HG03439 (cell line): ENCODE results near the gene RPL36AL.
"Not testable (repeated sequence)": the region's sequence is repeated elsewhere in the genome, so short reads cannot be mapped to it uniquely, and the experiment has no call there.

Source experiments
- ATAC-seq: cut with Tn5 transposase; IDR thresholded peaks from one replicate; pipeline ENCODE4 v1.9.1; 2021; ENCODE audit warnings: mild to moderate bottlenecking, moderate library complexity; ENCODE audit not compliant: unreplicated experiment

RPL36AL gene

DNA sequence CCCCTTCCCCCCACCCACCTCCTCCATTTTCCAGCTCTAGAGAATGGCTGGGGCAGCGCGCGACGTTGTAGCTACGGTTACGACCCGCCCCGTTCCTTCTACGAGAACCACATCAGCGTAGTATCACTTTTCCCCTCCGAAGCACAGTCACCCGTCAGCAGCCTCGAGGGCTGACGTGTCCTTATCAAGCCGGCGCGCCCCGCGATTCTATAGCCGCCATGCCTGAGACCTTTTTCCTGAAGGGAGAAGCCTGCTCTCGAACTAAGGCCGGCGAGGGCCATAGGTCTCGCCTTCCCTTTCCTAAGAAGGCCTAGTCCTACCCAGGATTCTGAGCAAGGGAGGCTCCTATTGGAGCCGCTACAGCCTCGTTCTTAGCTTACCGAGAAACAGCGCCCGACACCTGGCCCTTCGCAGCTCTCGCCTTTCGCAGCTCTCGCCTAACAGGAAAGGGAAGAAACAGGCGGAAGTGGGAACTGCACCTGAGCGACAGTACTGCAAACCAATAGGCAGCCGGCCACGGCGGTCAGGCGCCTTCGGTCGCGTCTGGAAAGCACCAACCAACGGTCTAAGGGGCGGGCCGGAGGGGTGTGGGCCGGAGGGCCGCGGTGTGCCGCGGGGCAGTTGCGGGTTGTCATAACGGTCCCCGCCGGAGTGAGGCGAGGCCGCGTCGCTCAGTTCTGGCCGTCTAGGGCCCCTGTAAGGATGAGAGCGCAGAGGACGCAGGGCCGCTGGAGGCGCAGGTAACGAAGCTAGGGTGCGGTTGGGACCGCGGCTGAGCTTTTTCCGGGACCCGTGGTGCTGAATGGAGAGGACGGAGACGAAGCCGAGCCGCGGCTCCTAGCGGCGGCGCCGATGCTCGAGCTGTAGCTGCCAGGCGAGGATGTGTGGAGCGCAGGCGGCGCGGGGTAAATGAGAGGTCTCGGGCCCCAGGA, at the start of gene RPL36AL, which contains the start of gene MGAT2:
TSS of gene RPL36AL (minus strand) at position 445 of the 932 bp plus-strand sequence. CDS start 1,522 bp downstream, outside the sequence.
TSS of gene MGAT2 (plus strand) at position 618 of the 932 bp plus-strand sequence. CDS start 470 bp downstream, outside the sequence.
- ATAC-seq: peak; percentile 89

DNA sequence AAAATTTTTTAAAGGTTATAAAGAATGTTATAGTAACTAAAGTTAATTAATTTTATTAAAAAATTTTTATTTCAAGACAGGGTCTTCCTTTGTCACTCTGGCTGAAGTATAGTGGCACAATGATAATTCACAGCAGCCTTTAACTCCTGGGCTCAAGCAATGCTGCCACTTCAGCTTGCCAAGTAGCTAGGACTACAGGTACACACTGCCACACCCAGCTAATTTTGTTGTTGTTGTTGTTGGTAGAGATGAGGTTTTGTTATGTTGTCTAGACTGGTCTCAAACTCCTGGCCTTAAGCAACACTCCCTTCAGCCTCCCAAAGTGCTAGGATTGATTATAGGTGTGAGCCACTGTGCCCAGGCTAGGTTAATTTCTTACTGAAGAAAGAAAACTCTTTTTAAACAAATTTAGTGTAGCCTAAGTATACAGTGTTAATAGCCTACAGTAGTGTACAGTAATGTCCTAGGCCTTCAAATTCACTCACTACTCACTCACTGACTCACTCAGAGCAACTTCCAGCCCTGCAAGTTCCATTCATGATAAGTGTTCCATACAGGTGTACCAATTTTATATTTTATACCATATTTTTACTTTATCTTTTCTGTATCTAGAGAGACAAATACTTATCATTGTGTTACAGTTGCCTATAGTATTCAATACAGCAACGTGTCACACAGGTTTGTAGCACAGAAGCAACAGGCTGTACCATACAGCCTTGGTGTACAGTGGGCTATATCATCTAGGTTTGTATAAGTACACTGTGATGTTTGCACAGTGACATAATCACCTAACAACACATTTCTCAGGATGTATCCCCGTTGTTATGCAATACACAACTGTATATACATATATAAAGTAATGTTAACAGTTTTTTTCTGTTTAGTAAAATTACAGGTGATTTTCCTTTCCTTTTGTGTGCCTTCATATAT, 39.4 kb upstream of the RPL36AL start:
- ATAC-seq: no peak

- ATAC-seq: not testable (repeated sequence)
Observed at GRCh38 chr14:49657500-49657899, 37.1 kb upstream of the RPL36AL start.

DNA sequence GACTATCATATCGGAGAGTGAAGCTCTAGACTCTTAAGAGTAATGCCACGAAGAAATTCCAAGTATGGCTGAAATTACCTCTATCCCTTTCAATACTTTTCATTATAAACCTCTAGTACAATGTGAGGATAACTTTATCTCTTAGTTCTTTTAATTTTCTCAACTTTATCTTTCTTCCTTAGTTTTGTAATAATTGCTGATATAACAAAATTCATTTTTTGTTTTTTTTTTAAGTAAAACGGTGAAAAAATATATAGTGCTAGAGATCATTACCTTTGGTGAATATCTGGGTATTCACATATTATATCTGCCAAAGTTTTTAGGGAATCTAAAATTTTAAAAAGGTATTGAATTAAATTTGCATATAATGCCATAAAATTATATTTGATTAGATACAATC, 34.1 kb upstream of the RPL36AL start:
- no peak for ATAC-seq

GRCh38 chr14:49653508-49653907, 33.1 kb upstream of the RPL36AL start:
- ATAC-seq: no peak

- no peak for ATAC-seq
Observed at GRCh38 chr14:49642163-49642562, 21.7 kb upstream of the RPL36AL start.

- ATAC-seq: no peak
Observed at GRCh38 chr14:49641697-49642129, 21.3 kb upstream of the RPL36AL start.

GRCh38 chr14:49640540-49641417, 20.4 kb upstream of the RPL36AL start:
- ATAC-seq: no peak

- no peak for ATAC-seq
Observed at GRCh38 chr14:49637534-49638078, 17.2 kb upstream of the RPL36AL start.

- ATAC-seq: no peak
Observed at GRCh38 chr14:49636866-49637265, 16.4 kb upstream of the RPL36AL start.

- peak; percentile 25 for ATAC-seq
Observed at GRCh38 chr14:49634547-49635334, 14.3 kb upstream of the RPL36AL start, which contains the start of gene DNAAF2. Gene DNAAF2 (minus strand): TSS chr14:49635244. CDS start chr14:49635149, 95 bp downstream.

- ATAC-seq: peak; percentile 76
Observed at GRCh38 chr14:49633640-49634546, 13.5 kb upstream of the RPL36AL start.

DNA sequence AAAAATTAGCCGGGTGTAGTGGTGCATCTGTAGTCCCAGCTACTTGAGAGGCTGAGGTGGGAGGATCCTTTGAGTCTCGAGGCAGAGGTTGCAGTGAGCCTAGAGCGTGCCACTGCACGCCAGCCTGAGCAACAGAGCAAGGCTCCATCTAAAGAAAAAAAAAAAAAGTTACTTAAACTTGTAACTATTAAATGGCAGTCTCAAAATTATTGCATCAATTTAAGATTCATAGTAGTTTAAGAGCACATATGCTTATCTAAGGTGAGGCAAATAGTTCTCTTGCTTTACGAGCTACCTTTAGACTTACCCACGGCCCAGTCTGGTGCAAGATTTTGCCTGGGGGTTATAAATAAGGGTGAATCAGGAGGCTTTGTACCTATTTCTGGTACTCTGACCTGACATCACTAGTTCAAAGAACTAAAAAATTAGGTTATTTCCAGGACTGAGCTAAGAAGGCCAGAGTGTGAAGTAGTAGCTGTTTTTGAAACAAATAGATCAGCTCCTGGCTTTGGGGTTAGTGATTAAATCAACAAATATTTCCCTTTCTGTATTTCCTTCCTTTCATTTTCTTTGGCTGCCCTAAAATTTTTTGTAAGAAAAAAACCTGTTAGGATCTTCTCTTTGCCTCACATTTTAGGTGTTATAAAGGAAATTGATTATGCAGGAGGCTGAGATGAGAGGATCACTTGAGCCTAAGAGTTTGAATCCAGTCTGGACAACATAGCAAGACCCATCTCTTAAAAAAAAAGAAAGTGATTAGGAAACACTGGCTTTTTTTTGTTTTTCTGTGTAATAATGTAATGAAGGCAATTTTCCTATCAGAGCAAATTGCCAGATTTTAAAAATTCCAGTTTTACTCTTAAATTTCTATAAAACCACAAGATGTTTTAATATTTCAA, 3.8 kb upstream of the RPL36AL start:
- no peak for ATAC-seq

DNA sequence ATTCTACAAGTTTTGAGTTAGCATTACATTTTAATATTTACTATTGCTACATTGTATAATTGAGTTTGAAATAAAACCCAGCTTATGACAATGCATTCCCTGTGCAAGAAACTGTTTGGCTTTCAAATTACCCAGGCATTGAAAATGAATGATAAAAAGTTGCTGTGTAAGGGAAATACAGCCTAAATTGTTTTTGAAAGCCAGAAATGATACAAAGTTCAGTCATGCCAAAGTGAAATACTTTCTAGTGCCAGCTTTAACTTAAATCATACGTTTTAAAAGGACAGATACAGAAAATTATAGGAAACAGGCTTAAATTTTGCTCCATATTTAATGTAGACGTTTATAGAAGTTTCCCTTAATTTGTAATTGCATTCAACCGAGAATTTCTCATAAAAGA, 3.0 kb upstream of the RPL36AL start:
- ATAC-seq: no peak

- no peak for ATAC-seq
Observed at GRCh38 chr14:49622022-49622607, 1.7 kb upstream of the RPL36AL start.

DNA sequence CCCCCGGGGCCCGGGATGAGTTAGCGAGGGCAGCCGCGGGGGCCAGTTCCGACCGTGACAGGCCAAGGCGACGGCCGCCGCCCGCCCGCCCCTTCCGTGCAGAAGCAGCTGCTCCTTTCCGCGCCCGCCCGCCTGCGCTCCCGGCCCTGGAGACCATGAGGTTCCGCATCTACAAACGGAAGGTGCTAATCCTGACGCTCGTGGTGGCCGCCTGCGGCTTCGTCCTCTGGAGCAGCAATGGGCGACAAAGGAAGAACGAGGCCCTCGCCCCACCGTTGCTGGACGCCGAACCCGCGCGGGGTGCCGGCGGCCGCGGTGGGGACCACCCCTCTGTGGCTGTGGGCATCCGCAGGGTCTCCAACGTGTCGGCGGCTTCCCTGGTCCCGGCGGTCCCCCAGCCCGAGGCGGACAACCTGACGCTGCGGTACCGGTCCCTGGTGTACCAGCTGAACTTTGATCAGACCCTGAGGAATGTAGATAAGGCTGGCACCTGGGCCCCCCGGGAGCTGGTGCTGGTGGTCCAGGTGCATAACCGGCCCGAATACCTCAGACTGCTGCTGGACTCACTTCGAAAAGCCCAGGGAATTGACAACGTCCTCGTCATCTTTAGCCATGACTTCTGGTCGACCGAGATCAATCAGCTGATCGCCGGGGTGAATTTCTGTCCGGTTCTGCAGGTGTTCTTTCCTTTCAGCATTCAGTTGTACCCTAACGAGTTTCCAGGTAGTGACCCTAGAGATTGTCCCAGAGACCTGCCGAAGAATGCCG, 872 bp upstream of the RPL36AL start:
- ATAC-seq: peak; percentile 13
